Dedifferentiated amniotic fluid mesenchymal stem cell (primary cell): ENCODE results near the gene UBE2A.

Experiments used
- DNase-seq: peaks from one replicate; pipeline ENCODE4 v3.0.0-alpha.2; 2016; ENCODE audit errors: extremely low spot score

UBE2A gene

DNA sequence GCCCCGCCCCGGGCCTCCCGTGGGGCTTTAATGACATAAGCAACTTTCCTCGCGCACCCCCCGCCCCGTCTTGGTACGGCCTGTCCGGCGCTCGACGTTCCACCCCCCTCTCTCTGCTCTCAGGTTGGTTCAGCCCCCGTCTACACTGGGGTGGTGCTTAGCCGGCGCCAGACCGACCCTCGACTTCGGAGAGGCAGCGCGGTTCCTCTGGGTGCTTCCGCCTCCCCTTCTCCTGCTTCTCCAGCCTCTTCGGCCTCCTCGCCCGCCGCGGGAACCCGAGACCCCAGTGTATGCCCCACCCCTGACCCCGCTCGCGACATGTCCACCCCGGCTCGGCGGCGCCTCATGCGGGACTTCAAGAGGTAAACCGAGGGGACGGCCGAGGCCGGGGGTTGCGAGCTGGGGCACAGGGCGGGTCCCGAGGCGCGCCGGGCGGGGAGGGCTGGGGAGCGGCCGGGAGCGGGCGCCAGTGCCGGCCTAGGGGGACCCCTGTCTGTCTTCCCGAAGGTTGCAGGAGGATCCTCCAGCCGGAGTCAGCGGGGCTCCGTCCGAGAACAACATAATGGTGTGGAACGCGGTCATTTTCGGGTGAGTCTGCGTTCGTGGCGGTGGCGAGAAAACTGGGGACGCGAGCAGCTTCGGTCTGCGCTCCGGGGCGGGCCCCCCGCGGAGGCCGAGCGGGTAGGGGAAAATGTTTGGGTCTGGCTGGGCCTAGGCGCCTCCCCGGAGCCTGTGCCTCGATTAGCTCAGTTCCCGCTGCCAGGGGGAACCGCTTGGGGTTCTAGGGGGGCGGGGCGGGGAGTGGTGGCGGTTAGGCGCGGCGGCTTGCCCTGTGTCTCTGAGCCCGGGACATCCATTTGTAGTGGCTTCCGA lies at the start of gene UBE2A:
Gene UBE2A, plus strand, starts transcription at position 170 of the 873 bp plus-strand sequence. Its CDS starts 149 bp downstream, at position 319.
- peak; percentile 81 for DNase-seq

DNA sequence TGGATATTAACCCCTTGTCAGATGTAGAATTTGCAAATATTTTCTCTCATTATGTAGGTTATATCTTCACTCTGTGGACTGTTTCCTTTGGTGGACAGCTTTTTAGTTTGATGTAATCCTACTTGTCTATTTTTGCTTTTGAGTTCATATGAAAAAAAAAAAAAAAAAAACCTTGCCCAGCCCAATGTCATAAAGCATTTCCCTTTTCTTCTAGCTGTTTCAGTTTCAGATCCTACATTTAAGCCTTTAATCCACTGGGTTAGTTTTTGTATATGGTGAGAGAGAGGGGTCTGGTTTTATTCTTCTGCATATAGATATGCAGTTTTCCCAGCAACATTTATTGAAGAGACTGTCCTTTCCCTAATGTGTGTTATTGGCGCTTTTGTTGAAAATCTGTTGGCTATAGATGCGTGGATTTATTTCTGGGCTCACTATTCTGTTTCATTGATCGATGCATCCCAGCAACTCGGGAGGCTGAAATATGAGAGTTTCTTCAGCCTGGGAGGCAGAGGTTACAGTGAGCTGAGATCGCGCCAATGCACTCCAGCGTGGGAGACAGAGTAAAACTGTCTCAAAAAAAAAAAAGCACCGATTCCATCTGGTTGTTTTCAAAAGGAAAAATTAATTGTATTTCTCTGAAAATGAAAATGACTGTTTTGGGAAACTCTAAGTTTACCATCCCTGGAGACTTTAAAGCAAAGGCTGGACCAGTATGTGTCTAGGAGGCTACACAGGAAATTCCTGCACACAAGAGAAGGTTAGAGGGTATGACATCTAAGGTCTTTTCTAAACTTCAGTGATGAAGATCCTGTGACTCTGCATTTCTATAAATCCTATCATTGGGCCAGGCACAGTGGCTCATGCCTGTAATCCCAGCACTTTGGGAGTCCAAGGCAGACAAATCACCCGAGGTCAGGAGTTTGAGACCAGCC lies 44.8 kb upstream of the UBE2A start:
- DNase-seq = no peak

DNA sequence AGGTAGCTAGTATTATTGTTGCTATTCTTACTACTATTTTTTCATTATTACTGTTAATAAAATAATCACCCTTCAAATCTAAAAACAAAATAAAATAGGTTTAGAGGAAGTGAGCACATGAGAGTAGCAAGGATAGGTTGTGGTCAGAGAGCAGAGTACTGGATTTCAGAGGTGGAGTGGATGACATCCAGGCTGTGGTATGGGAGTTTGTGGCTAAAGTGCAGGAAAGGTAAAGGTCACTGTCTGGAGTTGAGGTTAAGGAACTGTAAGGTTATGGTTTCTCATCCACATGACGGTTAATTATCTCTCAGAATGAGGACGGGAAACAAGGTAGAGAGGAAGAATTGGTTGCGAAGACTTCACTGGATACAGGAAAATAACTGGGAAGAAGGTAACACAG lies 36.9 kb upstream of the UBE2A start:
- DNase-seq = no peak

DNA sequence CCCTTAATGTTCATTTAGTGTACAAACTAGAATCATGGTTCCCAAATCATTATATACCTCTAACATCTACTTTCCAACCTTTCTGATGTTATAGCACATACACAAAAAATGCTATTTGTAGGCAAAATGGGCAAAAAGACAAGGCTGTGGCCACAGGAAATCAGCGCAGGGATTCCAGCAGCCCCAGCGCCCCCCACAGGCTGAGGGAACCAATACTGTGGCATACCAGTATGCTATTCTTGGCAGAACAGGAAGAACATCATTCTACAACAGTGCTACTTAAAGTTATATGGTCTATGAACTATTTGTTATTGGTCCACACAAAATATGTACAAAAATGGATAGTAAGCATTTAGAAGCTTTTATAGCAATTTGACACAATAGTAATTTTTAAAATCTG lies 34.5 kb upstream of the UBE2A start:
- DNase-seq = no peak

DNA sequence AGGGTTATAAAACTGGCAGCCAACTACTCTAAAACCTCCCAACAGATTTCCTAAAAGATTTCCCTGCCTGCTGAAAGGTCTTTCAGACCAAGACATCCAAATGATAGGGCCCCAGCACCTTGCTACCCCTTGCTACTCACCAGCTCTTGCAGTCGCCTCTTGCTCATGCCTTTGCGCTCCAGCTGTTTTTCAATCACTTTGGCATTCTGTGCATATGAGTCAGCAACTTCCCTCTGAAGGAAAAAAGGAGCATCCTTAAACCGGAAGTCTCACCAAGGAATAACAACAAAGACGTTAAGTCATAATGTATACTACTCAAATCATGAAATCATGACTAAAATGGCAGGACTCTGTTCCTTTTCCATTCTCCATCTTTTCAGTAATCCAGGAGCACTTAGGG lies 33.2 kb upstream of the UBE2A start:
- peak; percentile 26 for DNase-seq

DNA sequence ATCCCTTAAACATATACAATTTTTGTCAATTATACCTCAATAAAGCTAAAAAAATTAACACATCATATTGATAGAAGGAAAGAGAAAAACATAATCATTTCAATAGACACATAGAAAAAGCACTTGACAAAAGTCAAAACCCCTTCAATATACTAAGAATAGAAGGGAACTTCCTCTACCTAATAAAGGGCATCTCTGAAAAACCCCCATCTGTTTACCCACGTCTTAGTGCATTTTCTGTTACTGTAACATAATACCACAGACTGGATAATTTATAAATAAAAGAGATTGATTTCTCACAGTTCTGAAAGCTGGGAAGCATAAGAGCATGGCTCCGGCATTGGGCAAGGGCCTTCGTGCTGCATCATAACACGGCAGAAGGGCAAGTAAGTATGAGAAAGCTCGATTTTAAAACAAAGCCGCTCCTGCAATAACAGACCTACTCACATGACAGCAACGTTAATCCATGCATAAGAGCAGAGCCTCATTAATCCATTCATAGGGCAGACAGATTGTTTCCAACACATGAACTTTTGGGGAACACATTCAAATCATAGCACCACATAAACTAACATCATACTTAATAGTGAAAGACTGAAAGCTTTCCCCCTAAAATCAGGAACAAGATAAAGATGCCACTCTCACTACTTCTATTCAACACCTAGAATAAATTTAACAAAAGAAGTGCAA lies 24.9 kb upstream of the UBE2A start:
- no peak for DNase-seq

DNA sequence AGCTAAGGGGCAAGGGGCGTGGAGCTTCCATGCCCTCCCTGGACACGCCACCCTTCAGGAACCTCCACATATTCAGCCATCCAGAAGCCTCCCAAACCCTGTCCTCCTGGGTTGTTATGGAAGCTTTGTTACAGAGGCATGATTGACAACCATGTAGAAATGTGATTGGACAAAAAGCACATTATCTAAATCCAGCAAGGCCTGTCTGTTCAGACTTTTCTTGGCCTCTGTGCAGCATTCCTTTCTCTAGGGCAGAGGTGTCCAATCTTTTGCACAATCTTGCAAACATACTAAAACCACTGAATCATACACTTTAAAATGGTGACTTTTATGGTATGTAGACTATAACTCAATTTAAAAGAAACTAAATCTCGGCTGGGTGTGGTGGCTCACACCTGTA lies 21.9 kb upstream of the UBE2A start:
- no peak for DNase-seq

DNA sequence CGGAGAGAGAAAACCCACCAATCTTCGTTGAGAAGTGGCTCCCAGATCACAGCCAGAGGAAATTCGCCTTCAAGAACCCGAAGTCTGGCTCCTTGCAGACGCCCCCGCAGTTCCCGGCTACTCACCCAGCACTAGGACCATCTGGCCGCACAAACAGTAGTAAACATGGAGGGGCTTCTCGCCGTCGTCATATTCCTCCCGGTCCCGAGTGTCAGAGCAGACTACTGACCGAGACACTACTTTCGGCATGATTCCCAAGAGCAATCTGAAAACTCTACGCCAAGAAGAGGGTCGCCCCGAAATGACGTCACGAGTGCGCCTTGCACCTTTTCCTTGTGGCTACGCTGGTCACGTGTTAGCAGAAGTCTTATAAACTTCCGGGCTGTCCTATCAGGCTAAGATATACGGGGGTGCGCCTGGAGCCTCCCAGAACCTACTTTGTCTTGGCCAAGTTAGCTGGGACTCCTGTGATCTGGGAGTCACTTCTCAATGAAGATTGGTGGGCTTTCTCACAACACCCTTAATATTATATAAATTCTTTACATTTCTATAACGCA lies 9.2 kb upstream of the UBE2A start, which contains the start of gene STEEP1:
Gene STEEP1, minus strand, starts transcription at position 303 of the 557 bp plus-strand sequence. Its CDS starts 54 bp downstream, at position 249.
- DNase-seq = peak; percentile 89

DNA sequence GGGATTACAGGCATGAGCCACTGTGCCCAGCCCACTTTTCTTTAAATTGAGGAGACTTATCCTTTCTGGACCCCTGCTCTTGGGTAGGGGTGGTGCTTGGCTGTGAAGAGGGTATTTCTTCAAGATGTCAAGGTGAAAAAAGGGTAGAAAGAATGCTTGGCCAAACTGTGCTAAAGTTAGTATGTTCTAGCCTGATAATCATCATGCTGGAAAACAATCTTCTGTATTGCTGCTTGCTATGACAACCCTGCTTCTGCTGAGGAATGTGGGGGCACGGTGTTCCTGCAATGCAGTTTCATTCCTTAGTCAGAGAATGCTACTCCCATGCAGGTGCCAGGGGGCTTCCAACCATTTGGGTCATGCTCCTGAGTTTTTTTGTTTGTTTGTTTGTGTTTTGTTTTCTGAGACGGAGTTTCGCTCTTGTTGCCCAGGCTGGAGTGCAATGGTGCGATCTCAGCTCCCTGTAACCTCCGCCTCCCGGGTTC lies 4.0 kb upstream of the UBE2A start:
- DNase-seq = no peak

DNA sequence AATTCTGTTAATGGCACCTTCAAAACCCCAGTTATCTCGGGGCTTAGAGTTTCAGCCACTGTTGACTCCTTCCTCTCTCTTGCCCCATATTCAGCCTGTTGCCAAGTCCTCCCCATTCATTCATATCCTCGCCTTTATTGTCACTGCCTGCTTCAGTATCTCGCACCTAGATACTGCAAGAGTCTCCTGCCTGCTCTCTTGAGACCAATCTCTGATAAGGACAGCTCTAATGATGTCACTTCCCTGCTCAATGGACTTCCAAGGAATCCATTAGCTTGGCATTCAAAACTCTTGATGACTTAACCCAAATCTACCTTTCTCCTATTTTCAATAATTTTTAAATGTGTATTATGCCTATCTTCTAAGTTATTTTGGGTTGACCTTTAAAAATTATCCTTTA lies 1.1 kb upstream of the UBE2A start:
- DNase-seq = no peak

DNA sequence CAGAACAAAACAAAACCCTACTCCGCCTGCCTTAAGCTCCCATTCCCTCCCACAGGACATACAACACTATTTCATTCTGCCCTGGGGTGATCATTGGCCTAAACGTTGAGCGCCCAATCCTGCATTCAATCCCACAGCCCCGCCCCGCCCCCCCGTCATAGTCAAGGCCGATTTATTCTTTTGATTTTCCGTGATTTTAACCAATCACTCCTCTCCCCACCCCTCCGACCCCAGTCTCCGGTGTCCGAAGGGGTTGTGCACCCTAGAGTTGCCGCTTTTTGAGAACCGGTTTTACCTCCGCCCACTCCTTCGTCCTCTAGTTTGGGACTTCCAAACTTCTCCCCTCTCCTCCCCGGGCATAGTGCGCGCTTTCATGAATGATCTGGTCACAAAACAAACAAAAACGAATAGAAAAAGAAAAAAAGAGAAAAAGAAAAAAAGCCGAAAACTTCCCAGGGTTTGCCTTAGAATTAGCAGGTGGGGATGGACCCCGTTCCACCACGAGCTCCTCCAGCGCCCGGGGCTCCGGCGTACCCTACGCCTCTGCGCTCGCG lies 446 bp upstream of the UBE2A start:
- peak; percentile 20 for DNase-seq

DNA sequence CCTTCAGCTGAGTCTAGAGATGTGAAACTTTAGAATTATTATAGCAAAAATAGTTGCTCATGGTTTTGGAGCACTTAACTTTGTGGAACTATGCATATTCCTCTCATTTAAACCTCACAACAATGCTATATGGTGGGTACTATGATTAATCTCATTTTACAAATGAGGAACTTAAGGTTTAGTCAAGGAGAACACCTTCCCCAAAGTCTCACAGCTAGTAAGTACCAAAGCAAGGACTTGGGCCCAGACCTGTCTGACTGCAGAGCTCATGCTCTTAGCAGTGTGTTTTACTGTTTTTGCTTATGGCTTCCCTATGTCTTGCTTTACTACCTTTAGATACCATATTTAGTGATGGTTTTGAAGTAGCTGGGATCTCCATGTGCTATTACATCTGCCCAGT lies 5.1 kb downstream of the UBE2A start:
- no peak for DNase-seq

DNA sequence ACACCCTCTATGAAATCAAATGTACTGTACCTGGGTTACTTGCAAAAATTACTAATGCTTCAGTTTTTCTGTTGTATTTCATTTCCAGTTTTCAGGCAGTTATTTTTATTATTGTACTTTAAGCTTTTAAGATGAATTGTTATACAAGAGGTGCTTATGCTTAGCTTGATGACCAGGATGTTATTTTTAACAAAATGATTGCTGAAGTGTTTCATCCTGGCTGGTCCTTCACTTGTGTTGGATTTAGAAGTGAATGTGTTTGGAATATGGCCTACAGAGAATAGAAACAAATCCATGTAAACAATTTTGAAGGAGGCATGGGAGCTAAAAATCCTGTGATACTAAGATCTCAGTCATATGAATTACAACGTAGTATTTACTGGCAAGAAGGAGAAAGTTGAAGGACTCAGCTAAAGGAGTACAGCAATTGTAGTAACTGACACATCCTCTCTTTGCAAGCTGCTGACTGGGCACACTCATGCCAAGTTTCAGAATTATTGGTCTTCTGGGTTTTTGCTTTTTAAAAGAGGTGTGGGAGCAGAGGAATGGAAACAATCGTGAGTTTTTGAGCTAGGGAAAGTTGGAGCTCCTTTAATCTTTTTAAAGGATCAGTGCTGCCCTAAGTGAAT lies 9.2 kb downstream of the UBE2A start:
- no peak for DNase-seq

DNA sequence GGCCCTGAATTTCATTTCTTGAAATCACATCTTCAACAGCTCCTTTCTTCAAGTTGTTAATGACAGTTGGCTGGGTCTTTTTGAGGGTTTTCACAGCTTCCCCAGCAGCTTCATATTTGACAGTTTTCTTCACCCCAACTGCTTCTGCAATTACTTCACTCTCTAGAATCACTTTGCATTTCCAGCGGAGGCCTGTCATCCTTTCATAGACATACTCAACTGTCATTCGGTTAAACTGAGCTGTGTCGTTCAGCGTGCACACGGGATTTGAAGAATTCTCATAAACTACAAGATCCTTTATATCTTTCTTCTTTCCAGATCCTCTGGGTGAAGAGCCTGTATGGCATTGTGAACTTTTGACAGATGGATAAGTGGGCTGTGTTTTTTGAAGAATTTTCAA lies 15.4 kb downstream of the UBE2A start:
- DNase-seq = no peak

DNA sequence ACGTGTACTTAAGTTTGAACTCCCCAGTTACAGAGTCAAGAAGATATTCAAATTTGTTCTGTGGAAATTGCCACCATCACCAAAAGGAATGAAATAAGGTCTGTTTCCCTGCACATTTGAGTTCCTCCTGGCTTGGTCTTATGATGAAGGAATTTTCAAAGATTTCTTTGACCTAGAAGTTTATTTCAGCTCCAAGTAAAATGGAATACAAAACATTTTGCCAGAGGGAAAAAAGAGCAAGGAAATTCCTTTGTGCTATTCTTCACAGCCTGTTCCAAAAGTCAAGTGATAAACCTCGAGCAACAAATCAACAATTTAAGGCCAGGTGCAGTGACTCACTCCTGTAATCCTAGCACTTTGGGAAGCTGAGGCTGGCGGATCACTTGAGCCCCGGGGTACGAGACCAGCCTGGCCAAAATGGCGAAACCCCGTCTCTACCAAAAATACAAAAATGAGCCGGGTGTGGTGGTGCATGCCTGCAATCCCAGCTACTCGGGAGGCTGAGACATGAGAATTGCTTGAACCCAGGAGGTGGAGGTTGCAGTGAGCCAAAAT lies 28.4 kb downstream of the UBE2A start:
- no peak for DNase-seq

DNA sequence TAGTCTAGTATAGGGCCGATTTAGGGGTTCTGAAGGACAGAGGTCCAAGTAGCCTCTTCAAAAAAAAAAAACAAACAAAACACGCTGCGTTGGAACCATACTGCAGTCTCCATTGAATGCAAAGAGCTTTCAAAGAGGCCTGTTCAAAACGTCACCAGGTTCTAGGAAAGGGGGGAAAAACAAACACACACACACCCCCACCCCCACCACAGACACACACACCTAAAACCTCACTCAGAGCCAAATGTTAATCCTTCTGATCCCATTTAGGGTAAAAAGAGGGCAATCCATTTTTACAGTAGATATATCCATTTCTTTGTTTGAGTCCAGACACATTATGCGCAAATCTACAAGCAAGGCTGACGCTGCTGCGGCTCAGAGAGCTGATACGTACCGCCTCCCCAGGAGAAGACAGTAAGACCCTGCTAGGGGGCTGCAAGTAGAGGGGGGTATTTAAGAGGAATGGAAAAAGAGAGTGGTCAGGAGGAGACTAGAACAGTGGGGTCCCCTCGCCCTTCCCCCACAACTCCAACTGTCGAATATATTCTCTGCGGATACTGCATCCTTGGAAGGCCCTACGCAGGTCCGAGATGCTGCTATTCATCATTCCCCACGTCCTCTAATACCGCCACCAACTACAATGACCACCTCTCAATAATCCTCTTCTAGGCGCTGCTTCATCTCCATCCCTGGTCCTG lies 30.6 kb downstream of the UBE2A start:
- DNase-seq = no peak

DNA sequence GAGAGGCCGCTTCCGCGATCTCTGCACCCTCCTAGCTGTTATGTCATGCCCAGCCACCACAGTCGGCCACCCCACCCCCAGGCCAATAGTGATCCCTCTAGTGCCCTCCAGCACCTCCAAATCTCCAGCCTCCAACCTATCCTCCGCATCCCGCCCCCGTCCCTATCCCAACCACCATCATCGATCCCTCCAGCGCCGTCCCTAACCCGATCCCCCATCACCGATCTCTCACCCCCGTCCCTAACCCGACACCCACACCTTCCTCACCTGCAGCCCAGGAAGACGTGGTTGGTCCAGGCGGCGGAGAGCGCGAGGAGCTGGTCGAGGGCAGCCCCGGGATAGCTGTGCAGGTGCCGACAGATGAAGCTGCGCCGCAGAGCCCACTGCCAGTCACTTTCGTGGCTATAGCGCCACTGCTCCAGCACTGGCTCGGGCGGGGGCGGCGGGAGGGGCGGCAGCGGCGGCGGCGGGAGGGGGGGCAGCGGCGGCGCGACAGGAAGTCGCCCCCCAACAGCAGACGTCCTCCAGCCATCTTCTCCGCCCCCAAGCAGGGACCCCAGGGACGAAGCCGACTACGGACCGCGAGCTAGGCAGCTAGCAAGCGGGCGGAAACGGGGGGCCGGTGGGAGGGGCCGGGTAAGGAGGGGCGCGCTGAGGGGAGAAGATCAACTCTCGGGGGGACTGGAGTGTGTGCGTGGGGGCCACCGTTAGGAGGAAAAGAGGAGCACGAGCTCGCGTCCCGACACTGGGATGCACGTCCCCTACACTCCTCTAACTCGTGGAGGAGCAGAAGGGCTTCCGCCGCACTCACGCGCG lies 31.3 kb downstream of the UBE2A start:
- DNase-seq = no peak

DNA sequence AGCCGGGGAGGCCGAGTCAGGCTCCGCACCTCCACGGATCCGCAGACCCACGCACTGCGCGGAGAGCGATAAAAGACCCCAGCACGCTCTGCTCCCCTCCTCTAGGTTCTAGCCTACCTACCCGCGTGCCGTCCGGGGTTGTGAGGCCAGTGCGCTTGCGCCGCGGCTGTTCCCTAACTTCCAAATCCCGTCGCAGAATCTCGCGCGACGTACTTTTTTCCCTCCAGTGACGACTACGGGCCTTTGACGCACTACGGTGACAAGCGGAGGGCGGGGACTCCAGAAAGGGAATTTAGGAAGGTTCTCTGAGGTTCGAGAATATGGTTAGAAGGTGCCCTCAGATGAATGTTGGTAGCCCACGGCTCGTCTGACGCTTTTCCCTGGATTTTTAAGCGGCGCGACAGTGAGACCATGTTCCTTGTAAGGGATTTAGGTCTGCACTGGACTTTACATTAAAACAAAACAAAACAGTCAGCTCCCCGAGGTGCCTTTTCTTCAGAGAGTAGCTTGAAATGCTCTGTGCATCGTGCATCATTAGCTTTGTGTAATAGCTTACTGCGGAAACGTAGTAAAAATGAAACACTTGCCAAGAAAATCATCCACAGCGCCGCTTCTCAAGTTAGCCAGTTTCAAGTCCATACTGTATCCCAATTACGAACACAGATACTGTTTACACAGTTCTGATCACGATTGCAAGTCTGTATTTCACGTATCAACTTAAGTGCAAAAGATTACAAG lies 32.1 kb downstream of the UBE2A start, which contains the start of gene NKRF:
Gene NKRF, minus strand, starts transcription at position 145 of the 738 bp plus-strand sequence.
- peak; percentile 88 for DNase-seq
